Measurements from ENCODE around the gene TMEM59.

Gene TMEM59

GRCh38 chr1:53979712-53980450 lies 73.1 kb downstream of the TMEM59 start:
- DNase-seq = peak; percentile 63

Measured in MV-4-11 (cell line).